ES-I3 (cell line): Measurements from ENCODE around the gene ANKRD66.
"Not testable (repeated sequence)": the region's sequence is repeated elsewhere in the genome, so short reads cannot be mapped to it uniquely, and the experiment has no call there.

Source experiments
- H3K36me3 ChIP-seq: 2 replicates; pipeline ENCODE4 v1.6.1; 2013; ENCODE audit warnings: mild to moderate bottlenecking, low read length, control low read depth, moderate library complexity; ENCODE audit not compliant: insufficient read depth
- H3K4me1 ChIP-seq: 2 replicates; pipeline ENCODE4 v1.6.1; 2013; ENCODE audit warnings: mild to moderate bottlenecking, control low read depth, low read length; ENCODE audit not compliant: insufficient read depth
- H3K9ac ChIP-seq: 2 replicates; pipeline ENCODE4 v1.6.1; 2013; ENCODE audit warnings: low read depth, mild to moderate bottlenecking, low read length, moderate library complexity
- H3K9me3 ChIP-seq: 2 replicates; pipeline ENCODE4 v1.6.1; 2013; ENCODE audit warnings: mild to moderate bottlenecking, low read length, moderate library complexity; ENCODE audit not compliant: control insufficient read depth, insufficient read depth

The ANKRD66 gene

GRCh38 chr6:46764961-46765360 is 18.2 kb downstream of the ANKRD66 start:
- no peak overlapping the region for H3K9ac ChIP-seq
- H3K9me3 ChIP-seq: no peaks in the 10 kb centered on the region
- no peaks in the 10 kb centered on the region for H3K36me3 ChIP-seq
- H3K4me1 ChIP-seq: no peaks in the 10 kb centered on the region

- Histone ChIP-seq H3K36me3 (no peaks in the 10 kb centered on the region), H3K9ac (no peak overlapping the region), H3K9me3 (no peaks in the 10 kb centered on the region), H3K4me1 (no peaks in the 10 kb centered on the region)
Observed at GRCh38 chr6:46772016-46772415, 25.3 kb downstream of the ANKRD66 start.

GRCh38 chr6:46772762-46773161 is 26.0 kb downstream of the ANKRD66 start:
- Histone ChIP-seq H3K9me3 (no peaks in the 10 kb centered on the region), H3K36me3 (no peaks in the 10 kb centered on the region), H3K9ac (no peak overlapping the region), H3K4me1 (no peaks in the 10 kb centered on the region)

- no peaks in the 10 kb centered on the region for H3K36me3 ChIP-seq
- no peak overlapping the region for H3K9ac ChIP-seq
- no peaks in the 10 kb centered on the region for H3K9me3 ChIP-seq
- no peaks in the 10 kb centered on the region for H3K4me1 ChIP-seq
Observed at GRCh38 chr6:46773201-46773855, 26.6 kb downstream of the ANKRD66 start.

GRCh38 chr6:46774736-46775135 is 28.0 kb downstream of the ANKRD66 start:
- not testable (repeated sequence) for H3K9me3 ChIP-seq, H3K9ac ChIP-seq, H3K36me3 ChIP-seq, H3K4me1 ChIP-seq

GRCh38 chr6:46776070-46776712 is 29.5 kb downstream of the ANKRD66 start:
- H3K4me1 ChIP-seq: no peaks in the 10 kb centered on the region
- no peaks in the 10 kb centered on the region for H3K36me3 ChIP-seq

GRCh38 chr6:46777476-46778346 is 31.0 kb downstream of the ANKRD66 start:
- no peak overlapping the region for H3K9ac ChIP-seq
- H3K36me3 ChIP-seq: no peaks in the 10 kb centered on the region
- H3K4me1 ChIP-seq: no peaks in the 10 kb centered on the region
- no peaks in the 10 kb centered on the region for H3K9me3 ChIP-seq

More at GRCh38 chr6:46776070-46776712, 29.5 kb downstream of the ANKRD66 start:
- H3K9me3 ChIP-seq: no peaks in the 10 kb centered on the region
- no peak overlapping the region for H3K9ac ChIP-seq

GRCh38 chr6:46781478-46782378 is 35.0 kb downstream of the ANKRD66 start:
- H3K9ac ChIP-seq: no peak overlapping the region
- H3K36me3 ChIP-seq: no peaks in the 10 kb centered on the region
- no peaks in the 10 kb centered on the region for H3K9me3 ChIP-seq
- no peaks in the 10 kb centered on the region for H3K4me1 ChIP-seq

- H3K36me3 ChIP-seq: no peaks in the 10 kb centered on the region
- no peaks in the 10 kb centered on the region for H3K9me3 ChIP-seq
- no peak overlapping the region for H3K9ac ChIP-seq
- H3K4me1 ChIP-seq: no peaks in the 10 kb centered on the region
Observed at GRCh38 chr6:46784535-46784934, 37.8 kb downstream of the ANKRD66 start.

- no peaks in the 10 kb centered on the region for H3K9me3 ChIP-seq
- no peak overlapping the region for H3K9ac ChIP-seq
- no peaks in the 10 kb centered on the region for H3K4me1 ChIP-seq
- no peaks in the 10 kb centered on the region for H3K36me3 ChIP-seq
Observed at GRCh38 chr6:46787871-46788540, 41.3 kb downstream of the ANKRD66 start.

GRCh38 chr6:46788791-46789190 is 42.1 kb downstream of the ANKRD66 start:
- H3K4me1 ChIP-seq: no peaks in the 10 kb centered on the region
- H3K9ac ChIP-seq: no peak overlapping the region
- H3K36me3 ChIP-seq: no peaks in the 10 kb centered on the region
- H3K9me3 ChIP-seq: no peaks in the 10 kb centered on the region

- Histone ChIP-seq H3K36me3 (no peaks in the 10 kb centered on the region), H3K9ac (no peak overlapping the region), H3K9me3 (no peaks in the 10 kb centered on the region)
Observed at GRCh38 chr6:46789434-46790354, 43.0 kb downstream of the ANKRD66 start.

GRCh38 chr6:46790355-46790874 is 43.7 kb downstream of the ANKRD66 start:
- H3K4me1 ChIP-seq: no peaks in the 10 kb centered on the region
- no peaks in the 10 kb centered on the region for H3K9me3 ChIP-seq
- no peak overlapping the region for H3K9ac ChIP-seq
- no peaks in the 10 kb centered on the region for H3K36me3 ChIP-seq

More at GRCh38 chr6:46789434-46790354, 43.0 kb downstream of the ANKRD66 start:
- H3K4me1 ChIP-seq: no peaks in the 10 kb centered on the region
